A673 (cell line): Measurements from ENCODE around the gene CHKB. TPM values are rescaled to one million over a fixed set of nuclear protein-coding genes. Genes with fewer than 3 reads are reported as not detected.
"Not testable (repeated sequence)": the region's sequence is repeated elsewhere in the genome, so short reads cannot be mapped to it uniquely, and the experiment has no call there.

ENCODE experiments used
- BruUV-seq: library from RNA; stranded (reverse); fragments of 400-500 nt; replicated peaks from 2 replicates; lab custom pipeline; 2021; lab: Mats Ljungman, UMichigan
- CTCF ChIA-PET: fragments of 300-600 bp; sonication (Branson Sonifier 250); formaldehyde crosslinking; loops from one replicate; lab custom pipeline; 2022; ENCODE audit warnings: antibody characterized with exemption; lab: Charles Lee
- POLR2A ChIA-PET: fragments of 300-600 bp; sonication (Branson Sonifier 250); formaldehyde crosslinking; loops from one replicate; lab custom pipeline; 2022; ENCODE audit warnings: antibody characterized with exemption; ENCODE audit not compliant: low non-redundant PET; lab: Charles Lee
- DNase-seq: peaks from one replicate; pipeline ENCODE4 v3.0.0-alpha.2; 2015; ENCODE audit warnings: low spot score
- H3K27ac ChIP-seq: fragments of 200-600 bp; sonication (generic); 2 replicates; pipeline ENCODE4 v1.5.1; 2016; ENCODE audit warnings: mixed run types, low read depth, mild to moderate bottlenecking, mixed read lengths, antibody characterized with exemption, low read length; ENCODE audit not compliant: poor library complexity, severe bottlenecking
- H3K27me3 ChIP-seq: fragments of 200-600 bp; sonication (generic); replicated peaks from 2 replicates; pipeline ENCODE4 v1.6.1; 2017; ENCODE audit warnings: mixed run types, low read depth, mild to moderate bottlenecking, mixed read lengths, antibody characterized with exemption, low read length; ENCODE audit not compliant: insufficient read depth, poor library complexity
- H3K36me3 ChIP-seq: fragments of 200-600 bp; sonication (generic); 2 replicates; pipeline ENCODE4 v1.6.1; 2016; ENCODE audit warnings: mixed run types, mild to moderate bottlenecking, mixed read lengths, antibody characterized with exemption, low read length; ENCODE audit not compliant: insufficient read depth, poor library complexity, severe bottlenecking
- H3K4me1 ChIP-seq: fragments of 200-600 bp; sonication (generic); 2 replicates; pipeline ENCODE4 v1.6.1; 2017; ENCODE audit warnings: mixed run types, mild to moderate bottlenecking, mixed read lengths, antibody characterized with exemption, low read length; ENCODE audit not compliant: insufficient read depth, poor library complexity, severe bottlenecking
- H3K4me3 ChIP-seq: fragments of 200-600 bp; sonication (generic); 2 replicates; pipeline ENCODE4 v1.5.1; 2016; ENCODE audit warnings: low read depth, mixed run types, mild to moderate bottlenecking, mixed read lengths, low read length; ENCODE audit not compliant: poor library complexity, severe bottlenecking
- H3K9me3 ChIP-seq: fragments of 200-600 bp; sonication (generic); 2 replicates; pipeline ENCODE4 v1.6.1; 2016; ENCODE audit warnings: mixed run types, low read depth, mild to moderate bottlenecking, mixed read lengths, antibody characterized with exemption, low read length; ENCODE audit not compliant: poor library complexity, severe bottlenecking
- CTCF ChIP-seq: fragments of 300-800, 200-600 bp; sonication (generic); conservative IDR thresholded peaks from 2 replicates; pipeline ENCODE4 v1.5.1; 2017; ENCODE audit warnings: low read depth, mild to moderate bottlenecking, antibody characterized with exemption, low read length, moderate library complexity, mixed read lengths
- EZH2 ChIP-seq: fragments of 200-600 bp; sonication (generic); IDR thresholded peaks from 2 replicates; pipeline ENCODE4 v1.6.1; 2017; ENCODE audit warnings: borderline replicate concordance, low read depth, mild to moderate bottlenecking, mixed read lengths, antibody characterized with exemption, low read length; ENCODE audit not compliant: poor library complexity, severe bottlenecking
- intact Hi-C: fragments of 100-400 bp; cut with micrococcal nuclease; formaldehyde crosslinking; loops from one replicate; pipeline ENCODE4 v1.10.0; 2022; ENCODE audit not compliant: unreplicated experiment
- total RNA-seq: library from RNA; stranded (reverse); gene quantifications from 2 replicates; pipeline ENCODE4 v1.2.3, GENCODE V29; 2021

Gene CHKB
- total RNA-seq, 1 experiment from 2014 or later, result 47.6 TPM

- no peaks in the 10 kb centered on the region for H3K4me1 ChIP-seq
- ChIA-PET CTCF (interaction anchor here (1.3 kb wide), 1 partner anchor 12 kb away, joined by 3 read pairs; no protein-coding TSS in a partner anchor), POLR2A (no interaction called here)
- no peaks in the 10 kb centered on the region for H3K9me3 ChIP-seq
- no peak for DNase-seq
- H3K36me3 ChIP-seq, result no peaks in the 10 kb centered on the region
- TF ChIP-seq CTCF (no peak), EZH2 (no peak)
- no peak overlapping the region for H3K4me3 ChIP-seq
- H3K27ac ChIP-seq, result no peak overlapping the region
- intact Hi-C loops, result loop anchor here (10.0 kb wide), 1 partner anchor 64 kb away; the partner anchor contains the start of gene KLHDC7B
- H3K27me3 ChIP-seq, result no peaks in the 10 kb centered on the region
- BruUV-seq, result no TSS peak
Observed at GRCh38 chr22:50608996-50609395, 26.3 kb upstream of the CHKB start.

- intact Hi-C loops, result loop anchor here (10.0 kb wide), 1 partner anchor 63 kb away; the partner anchor contains the start of gene KLHDC7B
- H3K36me3 ChIP-seq, H3K9me3 ChIP-seq, H3K27me3 ChIP-seq, POLR2A ChIA-PET, H3K27ac ChIP-seq, BruUV-seq, H3K4me3 ChIP-seq, DNase-seq, H3K4me1 ChIP-seq: not testable (repeated sequence)
- CTCF ChIA-PET, result interaction anchor here (1.3 kb wide), 1 partner anchor 12 kb away, joined by 3 read pairs; no protein-coding TSS in a partner anchor
Observed at GRCh38 chr22:50608058-50608840, 25.6 kb upstream of the CHKB start.

GRCh38 chr22:50607659-50608020 is 25.0 kb upstream of the CHKB start:
- ChIA-PET CTCF (interaction anchor here (0.5 kb wide), 1 partner anchor 331 kb away, joined by 5 read pairs; no protein-coding TSS in a partner anchor), POLR2A (no interaction called here)
- Histone ChIP-seq H3K27ac (no peak overlapping the region), H3K27me3 (no peaks in the 10 kb centered on the region), H3K36me3 (no peaks in the 10 kb centered on the region), H3K4me1 (no peaks in the 10 kb centered on the region), H3K4me3 (no peak overlapping the region), H3K9me3 (no peaks in the 10 kb centered on the region)
- no TSS peak for BruUV-seq
- no peak for DNase-seq
- intact Hi-C loops, result loop anchor here (10.0 kb wide), 1 partner anchor 63 kb away; the partner anchor contains the start of gene KLHDC7B
- TF ChIP-seq CTCF, result no peak
- TF ChIP-seq EZH2, result no peak
